Muscle layer of colon (tissue), 2 donors: ENCODE measurements around the gene BARX2.
A peak's percentile ranks its signal among the peaks of the same experiment; 100 is the strongest.
"Not testable (repeated sequence)": the region's sequence is repeated elsewhere in the genome, so short reads cannot be mapped to it uniquely, and the experiment has no call there.

Experiments used
- H3K27ac ChIP-seq: one replicate; pipeline ENCODE4 v1.7.0; 2013; ENCODE audit warnings: low read depth, mild to moderate bottlenecking, low read length, moderate library complexity
- H3K27me3 ChIP-seq, 2 donors: one replicate each; pipeline ENCODE4 v1.7.0; 2013; ENCODE audit warnings: low read length in 2 of 2, mild to moderate bottlenecking in 2 of 2; ENCODE audit not compliant: insufficient read depth in 2 of 2, control insufficient read depth in 1 of 2
- H3K36me3 ChIP-seq: one replicate; pipeline ENCODE4 v1.7.0; 2013; ENCODE audit warnings: mild to moderate bottlenecking, low read length; ENCODE audit not compliant: insufficient read depth
- H3K4me1 ChIP-seq: one replicate; pipeline ENCODE4 v1.7.0; 2013; ENCODE audit warnings: mild to moderate bottlenecking, low read length; ENCODE audit not compliant: insufficient read depth
- H3K4me3 ChIP-seq, 2 donors: one replicate each; pipeline ENCODE4 v1.7.0; 2013; ENCODE audit warnings: low read length in 2 of 2, low read depth in 1 of 2, mild to moderate bottlenecking in 1 of 2, moderate library complexity in 1 of 2
- H3K9ac ChIP-seq: one replicate; pipeline ENCODE4 v1.7.0; 2013; ENCODE audit warnings: low read length
- H3K9me3 ChIP-seq: one replicate; pipeline ENCODE4 v1.7.0; 2013; ENCODE audit warnings: mild to moderate bottlenecking, low read length
- donor health status: abdominal sarcoma.
- donor health status: Adenocarcinoma of cecum.

Gene BARX2, protein sequence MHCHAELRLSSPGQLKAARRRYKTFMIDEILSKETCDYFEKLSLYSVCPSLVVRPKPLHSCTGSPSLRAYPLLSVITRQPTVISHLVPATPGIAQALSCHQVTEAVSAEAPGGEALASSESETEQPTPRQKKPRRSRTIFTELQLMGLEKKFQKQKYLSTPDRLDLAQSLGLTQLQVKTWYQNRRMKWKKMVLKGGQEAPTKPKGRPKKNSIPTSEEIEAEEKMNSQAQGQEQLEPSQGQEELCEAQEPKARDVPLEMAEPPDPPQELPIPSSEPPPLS

GRCh38 chr11:129375751-129376657, at the start of gene BARX2:
Gene BARX2 (plus strand): TSS chr11:129375848. CDS start chr11:129376036, 188 bp downstream.
- no peaks in the 10 kb centered on the region for H3K36me3 ChIP-seq
- no peak within 1 kb of the TSS for H3K9ac ChIP-seq
- peak within 1 kb of the TSS in 1 of 2 donors; percentile 21 for H3K4me3 ChIP-seq
- no peaks in the 10 kb centered on the region for H3K9me3 ChIP-seq
- H3K27ac ChIP-seq, result no peak within 1 kb of the TSS
- H3K27me3 ChIP-seq, result peaks cover 53 to 66% of the 10 kb centered on the region in 2 donors
- H3K4me1 ChIP-seq, result peaks cover 8% of the 10 kb centered on the region

DNA sequence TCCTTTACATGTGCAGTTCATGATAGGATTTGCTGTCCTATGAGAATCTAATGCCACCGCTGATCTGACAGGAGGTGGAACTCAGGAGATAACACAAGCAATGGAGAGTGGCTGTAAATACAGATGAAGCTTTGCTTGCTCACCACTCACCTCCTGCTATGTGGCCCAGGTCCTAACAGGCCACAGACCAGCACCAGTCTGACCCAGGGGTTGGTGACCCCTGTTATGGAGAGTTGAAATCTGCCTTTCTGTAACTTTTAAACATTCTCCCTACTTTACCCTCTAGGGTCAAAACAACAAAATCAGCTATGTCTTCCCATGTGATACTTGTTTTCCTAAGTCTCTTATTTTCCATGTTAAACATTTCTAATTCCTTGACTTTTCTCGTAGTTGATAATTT, 48.7 kb upstream of the BARX2 start:
- Histone ChIP-seq H3K9me3 (no peaks in the 10 kb centered on the region), H3K4me1 (peaks cover 4% of the 10 kb centered on the region)

GRCh38 chr11:129327708-129328107, 47.9 kb upstream of the BARX2 start:
- not testable (repeated sequence) for H3K27me3 ChIP-seq, H3K9me3 ChIP-seq, H3K4me1 ChIP-seq, H3K27ac ChIP-seq, H3K36me3 ChIP-seq, H3K9ac ChIP-seq, H3K4me3 ChIP-seq

More for the DNA sequence above, 48.7 kb upstream of the BARX2 start:
- Histone ChIP-seq H3K36me3 (no peaks in the 10 kb centered on the region), H3K4me3 (no peak overlapping the region), H3K27me3 (no peaks in the 10 kb centered on the region), H3K27ac (no peak overlapping the region), H3K9ac (no peak overlapping the region)

DNA sequence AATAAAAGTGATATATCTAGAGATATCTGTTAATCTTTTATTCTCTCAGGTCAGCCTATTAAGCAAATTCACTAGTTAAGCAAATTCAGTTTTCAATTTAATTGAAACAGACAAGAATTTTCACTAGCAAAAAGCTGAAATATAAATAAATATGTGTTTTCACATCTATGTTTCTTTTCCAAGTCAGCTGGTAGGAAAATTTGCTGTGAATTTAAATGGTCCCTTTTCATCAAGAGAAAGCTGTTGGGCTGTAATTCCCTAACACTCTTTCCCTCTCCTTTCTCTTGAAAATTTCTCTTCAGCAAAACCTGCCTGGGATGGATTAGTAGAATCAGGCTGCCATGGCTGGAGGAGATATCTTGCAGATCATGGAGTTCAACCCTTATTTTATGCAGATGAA, 46.9 kb upstream of the BARX2 start:
- no peaks in the 10 kb centered on the region for H3K9me3 ChIP-seq
- no peaks in the 10 kb centered on the region for H3K36me3 ChIP-seq

GRCh38 chr11:129331217-129331616, 44.4 kb upstream of the BARX2 start:
- H3K27me3 ChIP-seq, result no peaks in the 10 kb centered on the region
- no peaks in the 10 kb centered on the region for H3K9me3 ChIP-seq
- no peaks in the 10 kb centered on the region for H3K4me1 ChIP-seq
- no peak overlapping the region for H3K27ac ChIP-seq
- no peak overlapping the region for H3K4me3 ChIP-seq
- H3K9ac ChIP-seq, result no peak overlapping the region
- H3K36me3 ChIP-seq, result no peaks in the 10 kb centered on the region

More for the DNA sequence above, 46.9 kb upstream of the BARX2 start:
- Histone ChIP-seq H3K9ac (no peak overlapping the region), H3K27ac (no peak overlapping the region), H3K27me3 (no peaks in the 10 kb centered on the region), H3K4me1 (peaks cover 4% of the 10 kb centered on the region), H3K4me3 (no peak overlapping the region)

- Histone ChIP-seq H3K4me3 (no peak overlapping the region), H3K9me3 (no peaks in the 10 kb centered on the region), H3K4me1 (no peaks in the 10 kb centered on the region), H3K27ac (no peak overlapping the region), H3K27me3 (no peaks in the 10 kb centered on the region), H3K36me3 (no peaks in the 10 kb centered on the region), H3K9ac (no peak overlapping the region)
Measured at GRCh38 chr11:129331871-129332274, 43.8 kb upstream of the BARX2 start.

DNA sequence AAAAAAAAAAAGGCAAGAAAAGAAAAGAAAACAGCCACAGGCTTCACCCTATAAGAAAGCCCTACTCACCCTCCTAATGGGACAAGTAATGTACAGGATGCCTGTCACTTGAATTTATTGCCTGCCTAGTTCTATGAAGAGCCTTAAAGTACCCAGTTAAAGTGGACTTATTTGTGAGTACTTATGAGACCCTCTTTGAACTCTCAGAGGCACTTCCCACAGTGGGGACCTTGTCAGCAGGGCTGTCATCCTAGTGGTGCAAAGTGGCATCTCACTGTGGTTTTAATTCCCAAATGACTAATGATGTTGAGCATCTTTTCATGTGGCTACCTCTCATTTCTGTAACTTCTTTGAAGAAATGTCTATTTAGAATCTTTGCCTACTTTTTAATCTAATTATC, 41.8 kb upstream of the BARX2 start:
- Histone ChIP-seq H3K36me3 (no peaks in the 10 kb centered on the region), H3K9me3 (no peaks in the 10 kb centered on the region)

GRCh38 chr11:129344301-129344940, 31.2 kb upstream of the BARX2 start:
- H3K4me1 ChIP-seq, H3K9ac ChIP-seq, H3K36me3 ChIP-seq, H3K27ac ChIP-seq, H3K9me3 ChIP-seq, H3K27me3 ChIP-seq, H3K4me3 ChIP-seq: not testable (repeated sequence)

More for the DNA sequence above, 41.8 kb upstream of the BARX2 start:
- no peak overlapping the region for H3K27ac ChIP-seq
- H3K4me1 ChIP-seq, result no peaks in the 10 kb centered on the region
- no peak overlapping the region for H3K9ac ChIP-seq
- no peak overlapping the region for H3K4me3 ChIP-seq
- H3K27me3 ChIP-seq, result no peaks in the 10 kb centered on the region

DNA sequence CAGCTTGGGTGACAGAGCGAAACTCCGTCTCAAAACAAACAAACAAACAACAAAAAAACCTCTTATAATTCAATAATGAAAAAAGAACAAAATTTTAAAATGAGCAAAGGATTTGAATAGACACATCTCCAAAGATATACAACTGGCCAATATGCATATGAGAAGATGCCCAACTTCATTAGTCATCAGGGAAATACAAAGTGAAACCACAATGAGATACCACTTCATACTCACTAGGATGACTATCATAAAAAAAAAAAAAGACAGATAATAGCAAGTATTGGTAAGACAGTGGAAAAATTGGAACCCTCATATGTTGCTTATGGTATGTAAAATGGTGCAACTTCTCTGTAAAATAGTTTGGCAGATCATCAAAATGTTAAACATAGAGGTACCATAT, 28.7 kb upstream of the BARX2 start:
- no peak overlapping the region for H3K27ac ChIP-seq
- no peaks in the 10 kb centered on the region for H3K27me3 ChIP-seq
- no peak overlapping the region for H3K4me3 ChIP-seq
- H3K9ac ChIP-seq, result no peak overlapping the region
- H3K36me3 ChIP-seq, result no peaks in the 10 kb centered on the region
- H3K9me3 ChIP-seq, result no peaks in the 10 kb centered on the region
- H3K4me1 ChIP-seq, result no peaks in the 10 kb centered on the region

DNA sequence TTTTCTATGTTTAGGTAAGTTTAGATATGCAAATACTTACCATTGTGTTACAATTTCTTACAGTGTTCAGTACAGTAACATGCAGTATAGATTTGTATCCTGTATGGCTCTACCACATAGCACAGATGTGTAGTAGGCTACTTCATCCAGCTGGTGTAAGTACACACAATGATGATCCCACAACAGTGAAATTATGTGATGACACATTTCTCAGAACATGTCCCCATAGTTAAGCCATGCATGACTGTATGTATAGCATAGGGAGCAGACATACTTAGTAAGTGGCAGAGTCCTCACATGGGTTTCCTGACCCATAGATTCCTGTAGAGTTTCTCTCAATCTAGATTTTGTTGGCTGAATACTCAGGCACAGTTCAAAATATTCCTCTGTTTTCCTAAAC, 26.8 kb upstream of the BARX2 start:
- Histone ChIP-seq H3K27me3 (no peaks in the 10 kb centered on the region), H3K36me3 (no peaks in the 10 kb centered on the region), H3K9ac (no peak overlapping the region), H3K9me3 (no peaks in the 10 kb centered on the region), H3K27ac (no peak overlapping the region), H3K4me1 (no peaks in the 10 kb centered on the region), H3K4me3 (no peak overlapping the region)

- no peaks in the 10 kb centered on the region for H3K36me3 ChIP-seq
- no peaks in the 10 kb centered on the region for H3K9me3 ChIP-seq
- H3K27ac ChIP-seq, result no peak overlapping the region
- H3K27me3 ChIP-seq, result no peaks in the 10 kb centered on the region
- no peak overlapping the region for H3K9ac ChIP-seq
- no peaks in the 10 kb centered on the region for H3K4me1 ChIP-seq
- H3K4me3 ChIP-seq, result no peak overlapping the region
Measured at GRCh38 chr11:129352676-129353075, 23.0 kb upstream of the BARX2 start.
